Measurements from ENCODE around the gene EGR1.
"Not testable (repeated sequence)": the region's sequence is repeated elsewhere in the genome, so short reads cannot be mapped to it uniquely, and the experiment has no call there.

The EGR1 gene

DNA sequence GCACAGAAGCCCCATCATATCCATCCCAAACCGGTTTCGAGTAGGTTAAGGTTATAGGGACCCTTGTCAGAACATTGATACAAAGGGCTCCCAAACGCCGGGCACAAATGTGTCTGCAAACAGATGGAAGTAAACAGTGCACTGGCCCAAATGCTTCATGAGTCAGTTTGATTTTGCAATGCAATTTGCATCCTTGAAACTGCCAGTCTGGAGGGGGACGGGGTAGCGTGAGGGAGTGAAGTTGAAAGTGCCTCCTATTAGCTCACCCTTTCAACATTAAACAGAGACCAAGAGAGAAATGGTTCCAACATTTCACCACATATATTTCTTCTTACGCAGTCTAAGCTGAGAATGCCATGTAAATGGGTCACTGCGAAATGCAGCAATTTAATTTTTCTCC lies 42.2 kb downstream of the EGR1 start:
- not testable (repeated sequence) for DNase-seq (ENCODE audit: low read depth)

DNA sequence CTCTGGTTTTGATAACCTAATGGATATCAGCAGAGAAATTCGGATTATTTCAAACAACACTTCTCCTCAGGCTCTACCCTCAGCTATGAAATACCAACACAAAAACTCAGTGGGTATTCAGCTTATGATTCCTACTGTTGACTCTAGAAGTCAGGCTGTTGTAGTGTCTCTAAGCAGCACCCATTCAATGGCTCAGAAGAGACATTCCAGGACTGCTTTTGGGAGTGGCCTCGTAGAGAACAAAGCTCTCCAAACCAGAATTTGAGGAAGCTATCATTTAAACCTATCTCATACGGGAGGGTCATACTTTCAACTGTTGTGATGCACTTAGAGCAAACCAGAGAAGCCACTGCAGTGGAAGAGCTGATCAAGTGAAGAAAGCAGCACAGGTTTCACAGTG lies 43.7 kb downstream of the EGR1 start:
- DNase-seq (ENCODE audit: low read depth): no peak

GRCh38 chr5:138514021-138514420 lies 48.7 kb downstream of the EGR1 start:
- no peak for DNase-seq (ENCODE audit: low read depth)

DNA sequence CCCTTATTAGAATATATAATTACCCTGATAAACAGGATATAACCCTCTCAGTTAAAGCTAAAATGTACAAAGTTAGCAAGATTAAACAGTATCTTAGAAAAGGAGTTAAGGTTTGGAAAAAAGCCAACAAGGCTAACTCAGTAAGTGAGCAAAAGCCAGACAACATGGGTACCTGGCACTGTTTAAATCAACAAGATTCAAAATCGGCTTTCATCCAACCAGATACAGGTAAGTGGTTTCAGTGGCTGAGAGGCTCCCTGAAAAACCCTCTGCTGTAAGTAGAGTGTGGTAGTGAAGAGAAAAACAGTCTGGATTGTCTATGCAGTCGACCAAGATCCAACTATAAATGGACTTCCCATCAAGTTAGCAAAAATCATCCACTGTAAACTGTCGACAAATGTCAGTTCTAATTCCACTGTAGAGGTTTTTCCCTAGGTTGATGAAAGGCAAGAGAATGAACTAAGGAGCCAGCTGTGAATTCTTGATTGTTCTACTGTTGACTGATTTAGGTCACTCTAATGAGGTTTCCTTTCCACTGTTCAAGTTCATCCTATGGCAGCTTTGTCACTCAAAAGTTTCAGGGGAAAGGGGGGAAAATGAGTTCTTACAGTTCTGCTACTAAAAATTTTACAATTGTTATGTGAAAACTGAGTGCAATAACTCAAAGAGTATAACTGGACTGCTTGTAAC lies 50.4 kb downstream of the EGR1 start:
- DNase-seq (ENCODE audit: low read depth): no peak

GRCh38 chr5:138517437-138517836 lies 52.2 kb downstream of the EGR1 start:
- DNase-seq (ENCODE audit: low read depth): no peak
